ENCODE data around the gene CPHXL.
A peak's percentile ranks its signal among the peaks of the same experiment; 100 is the strongest.

The CPHXL gene

DNA sequence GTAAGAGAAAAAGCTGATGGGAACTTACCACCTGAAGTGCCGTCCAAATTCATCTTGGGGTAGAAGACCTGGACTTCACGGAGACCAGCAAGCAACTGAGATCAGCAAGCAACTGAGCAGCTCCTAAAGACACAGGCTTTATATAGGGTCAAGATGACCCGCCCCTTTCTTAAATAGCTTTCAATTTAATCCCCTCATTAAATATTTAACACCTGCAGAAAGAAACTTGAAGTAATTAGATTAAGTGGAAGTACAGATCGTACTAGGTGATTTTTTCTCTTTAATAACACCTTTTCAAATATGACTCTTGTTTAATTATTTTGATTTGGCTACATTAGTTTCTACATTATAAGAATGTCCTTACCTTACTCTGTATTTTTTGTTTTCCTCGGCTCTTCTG lies at the start of gene CPHXL:
Gene CPHXL, minus strand, starts transcription at position 101 of the 400 bp plus-strand sequence. Its CDS starts 48 bp downstream, at position 53.
- TF ChIP-seq, protein P1, sequence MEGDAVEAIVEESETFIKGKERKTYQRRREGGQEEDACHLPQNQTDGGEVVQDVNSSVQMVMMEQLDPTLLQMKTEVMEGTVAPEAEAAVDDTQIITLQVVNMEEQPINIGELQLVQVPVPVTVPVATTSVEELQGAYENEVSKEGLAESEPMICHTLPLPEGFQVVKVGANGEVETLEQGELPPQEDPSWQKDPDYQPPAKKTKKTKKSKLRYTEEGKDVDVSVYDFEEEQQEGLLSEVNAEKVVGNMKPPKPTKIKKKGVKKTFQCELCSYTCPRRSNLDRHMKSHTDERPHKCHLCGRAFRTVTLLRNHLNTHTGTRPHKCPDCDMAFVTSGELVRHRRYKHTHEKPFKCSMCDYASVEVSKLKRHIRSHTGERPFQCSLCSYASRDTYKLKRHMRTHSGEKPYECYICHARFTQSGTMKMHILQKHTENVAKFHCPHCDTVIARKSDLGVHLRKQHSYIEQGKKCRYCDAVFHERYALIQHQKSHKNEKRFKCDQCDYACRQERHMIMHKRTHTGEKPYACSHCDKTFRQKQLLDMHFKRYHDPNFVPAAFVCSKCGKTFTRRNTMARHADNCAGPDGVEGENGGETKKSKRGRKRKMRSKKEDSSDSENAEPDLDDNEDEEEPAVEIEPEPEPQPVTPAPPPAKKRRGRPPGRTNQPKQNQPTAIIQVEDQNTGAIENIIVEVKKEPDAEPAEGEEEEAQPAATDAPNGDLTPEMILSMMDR (IDR thresholded peaks at IDR 0.05; ENCODE audit: low read length, missing control alignments): no peak
- no peak for DNase-seq (ENCODE audit: low read depth)
- H3K4me3 ChIP-seq (replicated peaks; ENCODE audit: low read depth, low read length): no peak within 1 kb of the TSS

DNA sequence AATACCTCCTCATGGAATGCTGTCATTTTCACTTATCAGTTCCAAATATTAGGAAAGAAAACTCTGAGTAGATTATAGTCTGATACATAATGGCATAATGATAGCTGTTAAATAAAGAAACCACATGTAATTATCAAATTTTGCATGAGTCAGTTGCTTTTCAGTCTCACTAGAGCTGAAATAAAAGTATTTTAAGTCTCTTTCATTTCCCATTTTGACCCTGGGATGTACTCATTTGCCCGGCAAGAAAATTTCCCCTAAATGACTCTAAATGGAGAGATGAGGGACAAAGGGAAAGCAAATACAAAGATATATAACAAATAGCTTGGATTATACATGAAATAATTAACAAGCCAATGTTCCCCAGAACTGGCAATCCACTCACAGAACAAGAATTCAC lies 47.9 kb upstream of the CPHXL start:
- DNase-seq (ENCODE audit: low read depth): no peak
- TF ChIP-seq, protein P1 (IDR thresholded peaks at IDR 0.05; ENCODE audit: low read length, missing control alignments): no peak
- no peak overlapping the region for H3K4me3 ChIP-seq (replicated peaks; ENCODE audit: low read depth, low read length)

DNA sequence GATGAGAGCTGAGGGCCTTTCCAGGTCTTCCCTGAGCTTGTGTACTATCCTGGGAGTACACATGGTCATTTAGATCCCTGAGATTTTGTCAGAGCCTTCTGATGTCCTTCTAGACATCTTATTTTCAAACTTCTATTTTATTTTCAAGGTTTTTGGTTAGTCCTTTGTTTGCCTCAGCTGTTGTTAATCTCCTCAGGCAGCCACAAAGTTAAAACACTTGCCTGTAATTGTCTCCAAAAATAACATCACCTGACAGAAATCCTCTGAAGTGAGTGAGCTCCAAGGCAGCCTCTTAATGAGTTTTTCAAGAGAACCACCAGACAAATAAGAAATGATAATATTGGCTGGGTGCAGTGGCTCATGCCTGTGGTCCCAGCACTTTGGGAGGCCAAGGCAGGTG lies 43.8 kb upstream of the CPHXL start:
- H3K4me3 ChIP-seq (replicated peaks; ENCODE audit: low read depth, low read length): no peak overlapping the region
- TF ChIP-seq, protein P1 (IDR thresholded peaks at IDR 0.05; ENCODE audit: low read length, missing control alignments): no peak
- no peak for DNase-seq (ENCODE audit: low read depth)

DNA sequence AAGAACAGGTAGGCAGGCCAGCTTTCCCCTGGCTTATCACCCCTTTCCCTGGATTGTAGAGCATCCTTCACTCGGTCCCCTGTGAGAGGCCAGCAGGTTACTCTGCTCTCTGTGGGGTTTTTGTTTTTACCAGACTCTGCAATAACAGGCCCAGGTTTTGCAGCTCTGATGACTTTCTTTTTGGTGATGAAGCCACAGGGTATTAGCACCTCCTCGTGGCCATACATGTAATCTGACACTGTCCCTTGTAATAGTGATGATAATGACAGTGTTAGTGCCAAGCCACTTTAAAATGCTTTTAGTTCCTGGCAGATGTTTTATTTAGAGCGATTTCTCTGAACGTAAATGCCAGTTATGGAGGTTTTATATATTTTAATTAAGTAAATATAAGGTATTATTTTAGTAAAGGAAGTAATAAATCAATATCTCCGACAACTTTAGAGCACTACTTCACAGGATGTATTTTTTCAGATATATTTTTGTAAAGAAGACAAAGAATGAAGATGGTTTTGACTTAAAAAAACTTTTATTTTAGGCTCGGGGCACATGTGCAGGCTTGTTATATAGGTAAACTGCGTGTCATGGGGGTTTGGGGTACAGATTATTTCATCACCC lies 38.0 kb upstream of the CPHXL start:
- no peak overlapping the region for H3K4me3 ChIP-seq (replicated peaks; ENCODE audit: low read depth, low read length)
- peak; percentile 81 for DNase-seq (ENCODE audit: low read depth)
- TF ChIP-seq, protein P1 (IDR thresholded peaks at IDR 0.05; ENCODE audit: low read length, missing control alignments): peak; percentile 89

DNA sequence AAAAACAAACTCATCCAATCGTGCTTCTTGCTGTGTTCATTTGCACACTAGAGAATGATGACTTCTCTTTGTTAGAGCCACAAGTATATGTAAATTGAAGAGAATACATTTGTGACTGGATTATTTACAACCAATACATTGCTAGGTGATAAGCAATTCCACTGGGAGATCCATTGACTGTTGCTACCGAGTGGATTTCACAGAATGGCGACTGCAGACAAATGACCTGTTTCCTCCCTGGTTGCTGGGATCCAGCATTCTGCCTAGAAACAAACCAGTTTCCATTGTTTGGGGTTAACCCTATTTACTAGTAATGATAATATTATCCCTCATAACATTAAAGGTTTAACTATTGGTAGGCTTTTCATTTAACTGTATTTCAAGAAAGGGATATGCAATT lies 36.9 kb upstream of the CPHXL start:
- TF ChIP-seq, protein P1 (IDR thresholded peaks at IDR 0.05; ENCODE audit: low read length, missing control alignments): no peak
- H3K4me3 ChIP-seq (replicated peaks; ENCODE audit: low read depth, low read length): no peak overlapping the region
- DNase-seq (ENCODE audit: low read depth): no peak

DNA sequence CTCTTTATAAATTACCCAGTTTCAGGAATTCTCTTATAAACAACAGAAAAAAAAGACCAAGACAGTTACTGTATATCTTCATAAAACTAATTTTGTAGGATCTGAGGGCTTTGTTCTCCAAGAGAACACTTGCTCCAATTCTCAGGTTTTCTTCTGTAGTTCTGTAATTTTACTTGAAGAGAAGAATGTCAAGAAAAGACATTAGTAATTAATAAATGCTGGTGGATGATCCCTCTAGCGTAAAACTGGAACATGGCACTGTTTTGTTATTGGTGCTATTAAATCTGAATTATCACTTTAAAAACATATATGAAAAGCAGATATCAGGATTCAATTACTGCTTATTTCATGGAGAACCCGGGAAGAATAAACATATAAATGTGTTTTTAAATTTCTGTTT lies 36.5 kb upstream of the CPHXL start:
- TF ChIP-seq, protein P1 (IDR thresholded peaks at IDR 0.05; ENCODE audit: low read length, missing control alignments): no peak
- DNase-seq (ENCODE audit: low read depth): no peak
- no peak overlapping the region for H3K4me3 ChIP-seq (replicated peaks; ENCODE audit: low read depth, low read length)

- TF ChIP-seq, protein P1 (IDR thresholded peaks at IDR 0.05; ENCODE audit: low read length, missing control alignments): no peak
- peak; percentile 45 for DNase-seq (ENCODE audit: low read depth)
- H3K4me3 ChIP-seq (replicated peaks; ENCODE audit: low read depth, low read length): no peak overlapping the region
These were observed 34.8 kb upstream of the CPHXL start for GRCh38 chr16:75761108-75761507.
